Endothelial cell of hepatic sinusoid (primary cell): Measurements from ENCODE around the gene PDE6B.
"Not testable (repeated sequence)": the region's sequence is repeated elsewhere in the genome, so short reads cannot be mapped to it uniquely, and the experiment has no call there.

ENCODE experiments used
- in situ Hi-C: cut with HindIII; loops from 2 replicates; pipeline ENCODE4 v1.10.0; 2017; ENCODE audit warnings: low sequenced_read_pairs

PDE6B gene

GRCh38 chr4:624705-625590 lies at the start of gene PDE6B:
Gene PDE6B (plus strand): TSS chr4:625573. CDS start chr4:625627, 54 bp downstream.
- in situ Hi-C loops: loop anchor here (5.0 kb wide), 1 partner anchor 88 kb away; no protein-coding TSS in a partner anchor

GRCh38 chr4:576245-576821 lies 49.0 kb upstream of the PDE6B start, which contains the start of gene TMEM271:
Gene TMEM271 (minus strand): TSS chr4:576295. CDS start chr4:576062, 233 bp downstream.
- in situ Hi-C loops: no loop called here

- in situ Hi-C loops: no loop called here
These were observed 48.3 kb upstream of the PDE6B start for GRCh38 chr4:576991-577498.

GRCh38 chr4:577499-578450 lies 47.6 kb upstream of the PDE6B start:
- in situ Hi-C loops: no loop called here

- in situ Hi-C loops: no loop called here
These were observed 46.6 kb upstream of the PDE6B start for GRCh38 chr4:578451-579443.

GRCh38 chr4:579543-580175 lies 45.7 kb upstream of the PDE6B start:
- in situ Hi-C loops: no loop called here

GRCh38 chr4:581181-581580 lies 44.2 kb upstream of the PDE6B start:
- in situ Hi-C loops: no loop called here

GRCh38 chr4:581753-582361 lies 43.5 kb upstream of the PDE6B start:
- in situ Hi-C loops: no loop called here

- in situ Hi-C loops: no loop called here
These were observed 41.6 kb upstream of the PDE6B start for GRCh38 chr4:583820-584219.

GRCh38 chr4:587671-588350 lies 37.6 kb upstream of the PDE6B start:
- in situ Hi-C loops: no loop called here

- in situ Hi-C loops: no loop called here
These were observed 37.0 kb upstream of the PDE6B start for GRCh38 chr4:588351-588849.

GRCh38 chr4:589219-589963 lies 36.0 kb upstream of the PDE6B start:
- in situ Hi-C loops: no loop called here

- in situ Hi-C loops: no loop called here
These were observed 35.0 kb upstream of the PDE6B start for GRCh38 chr4:590313-590841.

- in situ Hi-C loops: not testable (repeated sequence)
These were observed 33.2 kb upstream of the PDE6B start for GRCh38 chr4:592178-592577.

GRCh38 chr4:592825-593520 lies 32.4 kb upstream of the PDE6B start:
- in situ Hi-C loops: no loop called here

GRCh38 chr4:598925-599324 lies 26.4 kb upstream of the PDE6B start:
- in situ Hi-C loops: no loop called here
